Loucy (cell line): Measurements from ENCODE around the gene DGAT2.

Source experiments
- EZH2phosphoT487 ChIP-seq: fragments of 200-600 bp; IDR thresholded peaks from 2 replicates; pipeline ENCODE4 v1.6.1; 2018; ENCODE audit warnings: antibody characterized with exemption, mild to moderate bottlenecking, moderate library complexity, borderline replicate concordance
- TF ChIP-seq, protein P1 (sequence below): fragments of 200-600 bp; sonication (generic); conservative IDR thresholded peaks from 2 replicates; pipeline ENCODE4 v1.5.1; 2014; ENCODE audit warnings: mild to moderate bottlenecking, antibody characterized with exemption, low read length

DNA sequence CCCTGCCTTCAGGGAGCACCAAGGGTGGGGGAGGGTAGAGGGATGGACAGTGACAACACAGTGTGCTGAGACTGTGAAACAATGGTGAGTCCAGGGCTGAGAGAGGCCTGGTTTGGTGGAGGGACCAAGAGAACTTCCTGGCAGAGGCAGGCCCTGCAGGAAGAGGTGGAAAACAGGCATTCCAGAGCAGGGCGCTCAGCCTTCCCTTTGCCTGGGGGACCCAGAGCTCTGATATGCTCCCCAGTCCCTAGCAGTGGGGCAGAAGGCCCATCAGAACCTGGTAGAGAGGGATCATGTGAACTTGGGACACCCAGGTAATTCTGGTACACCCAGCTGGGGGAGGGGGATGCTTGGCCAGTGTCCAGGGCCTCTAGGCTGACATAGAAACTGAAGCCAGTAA lies 29.2 kb downstream of the DGAT2 start:
- TF ChIP-seq, protein P1, sequence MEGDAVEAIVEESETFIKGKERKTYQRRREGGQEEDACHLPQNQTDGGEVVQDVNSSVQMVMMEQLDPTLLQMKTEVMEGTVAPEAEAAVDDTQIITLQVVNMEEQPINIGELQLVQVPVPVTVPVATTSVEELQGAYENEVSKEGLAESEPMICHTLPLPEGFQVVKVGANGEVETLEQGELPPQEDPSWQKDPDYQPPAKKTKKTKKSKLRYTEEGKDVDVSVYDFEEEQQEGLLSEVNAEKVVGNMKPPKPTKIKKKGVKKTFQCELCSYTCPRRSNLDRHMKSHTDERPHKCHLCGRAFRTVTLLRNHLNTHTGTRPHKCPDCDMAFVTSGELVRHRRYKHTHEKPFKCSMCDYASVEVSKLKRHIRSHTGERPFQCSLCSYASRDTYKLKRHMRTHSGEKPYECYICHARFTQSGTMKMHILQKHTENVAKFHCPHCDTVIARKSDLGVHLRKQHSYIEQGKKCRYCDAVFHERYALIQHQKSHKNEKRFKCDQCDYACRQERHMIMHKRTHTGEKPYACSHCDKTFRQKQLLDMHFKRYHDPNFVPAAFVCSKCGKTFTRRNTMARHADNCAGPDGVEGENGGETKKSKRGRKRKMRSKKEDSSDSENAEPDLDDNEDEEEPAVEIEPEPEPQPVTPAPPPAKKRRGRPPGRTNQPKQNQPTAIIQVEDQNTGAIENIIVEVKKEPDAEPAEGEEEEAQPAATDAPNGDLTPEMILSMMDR = no peak
- no peak for TF ChIP-seq EZH2phosphoT487
